Activated T-cell treated with anti-CD3 and anti-CD28 coated beads, Interleukin-2, amount 50 U/mL, for 1 hour (primary cell): ENCODE results near the gene CD6.

ENCODE experiments used
- DNase-seq: peaks from one replicate; pipeline ENCODE4 v3.0.0-alpha.2; 2020

The CD6 gene

GRCh38 chr11:60988658-60989057 lies 17.2 kb downstream of the CD6 start:
- peak; percentile 27 for DNase-seq

GRCh38 chr11:60989093-60989650 lies 17.7 kb downstream of the CD6 start:
- peak; percentile 33 for DNase-seq

DNA sequence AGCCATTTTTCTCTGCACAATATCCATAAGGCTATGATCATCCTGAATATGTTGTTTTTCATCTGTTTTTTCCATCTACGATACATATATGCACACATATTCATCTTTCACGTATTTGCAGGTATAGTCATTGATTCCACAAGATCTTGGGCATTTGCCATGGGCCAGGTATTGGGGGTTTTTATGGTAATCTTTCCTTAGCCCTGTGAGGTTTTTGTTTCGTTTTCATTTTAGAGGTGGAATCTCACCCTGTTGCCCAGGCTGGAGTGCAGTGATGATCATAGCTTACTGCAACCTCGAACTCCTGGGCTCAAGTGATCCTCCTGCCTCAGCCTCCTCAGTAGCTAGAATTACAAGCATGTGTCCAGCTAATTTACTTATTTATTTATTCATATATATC lies 20.0 kb downstream of the CD6 start:
- DNase-seq, result no peak

DNA sequence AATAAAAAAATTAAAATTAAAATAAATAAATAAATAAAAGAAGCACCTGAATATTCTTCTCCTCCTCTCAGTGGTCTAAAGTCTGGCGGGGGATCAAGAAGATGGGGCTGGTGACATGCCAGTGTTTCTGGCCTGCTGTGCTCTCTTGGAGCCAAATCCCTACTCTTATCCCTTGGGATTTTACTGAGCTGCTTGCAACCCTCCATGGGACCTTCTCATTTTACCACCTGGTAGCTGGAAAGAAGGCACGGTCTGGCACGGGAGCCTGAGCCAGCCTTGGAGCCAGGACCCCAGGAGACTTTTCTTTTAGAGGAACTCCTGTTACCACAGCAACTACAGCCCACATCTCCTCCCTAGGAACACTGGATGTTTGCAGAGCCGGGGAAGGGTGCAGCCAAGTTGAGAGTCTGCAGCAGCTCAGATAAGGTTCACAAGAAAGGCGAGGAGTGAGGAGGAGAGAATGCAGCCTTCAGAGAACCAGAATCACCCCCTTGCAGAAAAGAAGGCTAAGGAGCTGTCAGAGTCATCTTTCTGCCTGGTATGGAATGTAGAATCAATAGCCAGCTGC lies 21.4 kb downstream of the CD6 start:
- peak; percentile 20 for DNase-seq

GRCh38 chr11:60993615-60994014 lies 22.1 kb downstream of the CD6 start:
- peak; percentile 21 for DNase-seq

DNA sequence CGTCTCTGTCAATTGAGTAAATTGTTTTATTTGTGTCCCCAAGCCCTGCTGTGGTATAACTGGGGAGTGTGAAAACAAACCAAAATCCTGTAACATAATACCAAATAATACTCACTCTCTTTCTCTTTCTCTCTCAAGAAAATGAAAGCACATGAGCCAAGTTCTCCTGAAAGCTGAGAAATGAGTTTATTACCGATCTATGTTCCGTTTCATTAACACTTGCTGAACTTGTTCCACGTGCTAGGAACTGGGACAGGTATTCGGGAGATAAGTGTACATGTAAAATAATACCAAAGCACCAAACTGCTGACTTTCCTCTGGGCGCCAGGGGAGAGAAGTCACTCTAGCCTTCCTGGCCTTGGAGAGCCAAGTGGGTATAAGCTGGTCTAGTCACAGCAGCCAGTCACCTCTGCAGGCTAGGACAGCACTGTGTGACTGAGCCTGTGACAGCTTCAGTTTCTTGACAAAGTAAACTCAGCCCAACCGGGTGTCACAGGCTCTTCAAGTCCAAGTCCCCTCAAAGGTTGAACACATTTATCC lies 23.1 kb downstream of the CD6 start:
- DNase-seq, result no peak

DNA sequence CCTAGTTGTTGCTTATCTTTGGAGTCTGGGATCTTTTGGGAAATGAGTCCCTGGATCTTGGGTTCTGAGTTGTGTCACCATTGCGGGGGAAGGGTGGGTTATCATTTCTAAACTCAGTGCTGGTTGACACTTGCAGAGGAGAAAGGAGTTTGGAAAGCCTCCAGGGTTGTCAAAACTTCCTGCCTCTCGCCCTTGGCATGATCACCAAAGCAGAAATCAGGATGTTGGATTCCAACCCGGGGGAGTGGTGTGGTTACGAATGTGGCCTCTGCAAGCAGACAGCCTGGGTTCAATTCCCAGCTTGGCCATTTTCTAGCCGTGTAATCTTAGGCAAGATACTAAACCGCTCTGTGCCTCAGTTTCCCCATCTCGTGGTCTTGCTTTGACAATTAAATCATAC lies 24.3 kb downstream of the CD6 start:
- no peak for DNase-seq

GRCh38 chr11:60996381-60997138 lies 25.1 kb downstream of the CD6 start:
- DNase-seq, result no peak

GRCh38 chr11:61000426-61000825 lies 28.9 kb downstream of the CD6 start:
- no peak for DNase-seq

- DNase-seq, result no peak
Observed at GRCh38 chr11:61001931-61002330, 30.5 kb downstream of the CD6 start.

- no peak for DNase-seq
Observed at GRCh38 chr11:61002598-61002997, 31.1 kb downstream of the CD6 start.

- peak; percentile 60 for DNase-seq
Observed at GRCh38 chr11:61004180-61004611, 32.7 kb downstream of the CD6 start.

DNA sequence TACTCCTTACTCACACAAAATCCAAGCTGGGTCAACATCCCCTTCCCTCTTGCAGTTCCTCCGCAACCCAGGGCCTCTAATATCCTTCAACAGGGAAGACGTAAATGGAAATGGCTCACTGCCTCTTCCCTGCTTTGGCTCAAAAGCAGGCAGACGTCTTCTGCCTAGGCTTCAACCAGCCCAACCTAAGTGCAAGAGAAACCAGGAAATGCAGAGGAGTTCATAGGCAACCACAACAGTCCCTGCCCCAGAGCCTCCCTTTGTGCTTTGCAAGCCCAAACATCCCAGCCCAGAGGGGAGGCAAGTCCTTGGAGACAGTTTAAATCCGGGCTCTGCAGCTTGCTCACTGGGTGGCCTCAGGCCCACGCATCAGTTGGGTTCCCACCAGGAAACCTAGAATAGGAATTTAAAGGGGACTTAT lies 33.3 kb downstream of the CD6 start:
- DNase-seq, result no peak

- peak; percentile 44 for DNase-seq
Observed at GRCh38 chr11:61007383-61007955, 36.0 kb downstream of the CD6 start.

GRCh38 chr11:61007956-61008896 lies 36.7 kb downstream of the CD6 start:
- peak; percentile 39 for DNase-seq

- DNase-seq, result no peak
Observed at GRCh38 chr11:61008971-61009370, 37.5 kb downstream of the CD6 start.

GRCh38 chr11:61009392-61010275 lies 38.2 kb downstream of the CD6 start:
- no peak for DNase-seq

- DNase-seq, result no peak
Observed at GRCh38 chr11:61010466-61011228, 39.2 kb downstream of the CD6 start.

- no peak for DNase-seq
Observed at GRCh38 chr11:61011229-61011870, 39.9 kb downstream of the CD6 start.
